Hepatocyte (in vitro differentiated cells): ENCODE results near the gene TAF1D.

Source experiments
- CTCF ChIP-seq: fragments of 200-600 bp; sonication (generic); IDR thresholded peaks from 2 replicates; pipeline ENCODE4 v1.5.1; 2016; ENCODE audit warnings: antibody characterized with exemption, mild to moderate bottlenecking; ENCODE audit not compliant: poor library complexity
- EZH2 ChIP-seq: fragments of 200-600 bp; sonication (generic); IDR thresholded peaks from 2 replicates; pipeline ENCODE4 v1.6.1; 2016; ENCODE audit warnings: antibody characterized with exemption, mild to moderate bottlenecking, borderline replicate concordance

DNA sequence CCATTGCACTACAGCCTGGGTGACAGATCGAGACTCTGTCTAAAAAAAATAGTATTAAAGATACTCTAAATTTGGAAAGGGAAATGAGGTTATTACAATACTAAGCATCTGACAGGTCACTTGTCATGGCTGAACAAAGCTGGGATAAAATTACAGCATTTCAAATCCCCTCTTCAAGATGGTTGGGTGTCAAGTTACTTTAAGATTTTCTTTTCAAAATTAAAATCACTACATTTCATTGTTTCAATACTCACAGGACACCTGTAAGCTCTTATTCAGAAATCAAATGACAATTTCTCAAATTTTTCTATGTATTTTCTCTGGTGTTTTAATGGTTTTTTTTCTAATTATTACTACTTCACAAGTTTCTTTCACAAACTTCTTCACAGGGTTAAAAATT, 5.7 kb downstream of the TAF1D start:
- TF ChIP-seq EZH2 = no peak
- TF ChIP-seq CTCF = no peak
